CD4-positive, alpha-beta T cell treated with Interferon gamma for 1 hour (primary cell): Measurements from ENCODE around the gene DCST1.

ENCODE experiments used
- DNase-seq: peaks from one replicate; pipeline ENCODE4 v3.0.0-alpha.2; 2020

Gene DCST1

GRCh38 chr1:155092641-155093040, 59.0 kb downstream of the DCST1 start:
- DNase-seq: no peak

- DNase-seq: no peak
Measured at GRCh38 chr1:155093911-155094621, 60.4 kb downstream of the DCST1 start.

- DNase-seq: no peak
Measured at GRCh38 chr1:155094622-155094948, 61.0 kb downstream of the DCST1 start.

- DNase-seq: no peak
Measured at GRCh38 chr1:155099331-155099730, 65.7 kb downstream of the DCST1 start.
